ENCODE results near the gene GGA2.
"Not testable (repeated sequence)": the region's sequence is repeated elsewhere in the genome, so short reads cannot be mapped to it uniquely, and the experiment has no call there.

Gene GGA2

GRCh38 chr16:23453338-23454052 is 56.8 kb downstream of the GGA2 start:
- Histone ChIP-seq H3K4me1 (ENCODE audit: insufficient read depth, low read length) (peaks cover 19% of the 10 kb centered on the region), H3K36me3 (ENCODE audit: insufficient read depth, low read length) (peaks cover 3% of the 10 kb centered on the region), H3K9me3 (ENCODE audit: low read length) (no peaks in the 10 kb centered on the region), H3K9ac (ENCODE audit: low read length) (peak overlapping the region; percentile 87), H3K27ac (ENCODE audit: low read depth, low read length) (peak overlapping the region; percentile 82), H3K4me3 (ENCODE audit: low read depth in 1 of 2, low read length in 2 of 2) (peak overlapping the region; percentile 76 to 99), H3K27me3 (ENCODE audit: control insufficient read depth in 1 of 2, insufficient read depth in 2 of 2, low read length in 2 of 2) (no peaks in the 10 kb centered on the region)

DNA sequence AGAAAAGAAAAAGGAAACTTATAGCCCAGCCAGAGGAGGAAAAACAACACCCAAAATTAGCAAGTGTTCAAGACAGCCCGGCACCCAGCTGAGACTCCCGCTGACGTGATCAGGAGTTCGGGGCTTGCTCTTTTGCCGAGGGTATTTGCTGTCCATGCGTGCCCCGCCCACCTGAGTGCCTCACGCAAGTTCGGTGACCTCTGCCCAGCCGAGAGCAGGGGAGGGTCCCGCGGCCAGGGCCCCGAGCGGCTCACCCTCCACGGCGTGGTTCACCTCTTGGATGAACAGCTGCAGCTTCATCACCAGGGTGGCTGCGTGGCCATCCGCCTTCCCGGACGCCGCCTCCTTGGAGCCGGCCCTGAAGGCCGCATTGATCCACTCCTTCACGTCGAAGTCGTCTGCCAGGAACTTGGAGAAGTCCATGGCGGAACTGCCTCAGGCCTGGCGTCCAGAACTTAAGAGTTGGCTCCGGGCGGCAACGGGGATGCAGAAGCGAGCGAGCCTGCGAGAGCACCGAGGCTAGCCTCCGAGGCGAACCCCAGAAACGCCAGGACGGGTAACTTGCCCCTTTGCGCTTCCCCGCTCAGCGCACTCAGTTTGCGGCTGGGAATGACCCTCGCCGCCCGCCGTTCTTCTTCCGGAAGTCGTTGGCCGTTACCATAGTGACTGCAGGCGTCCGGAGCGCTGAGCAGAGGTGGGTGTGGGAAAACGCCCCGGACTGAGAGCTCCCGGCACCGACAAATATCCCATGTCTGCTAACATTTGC is 57.5 kb downstream of the GGA2 start, which contains the start of gene COG7:
Gene COG7, minus strand, starts transcription at position 618 of the 766 bp plus-strand sequence. Its CDS starts 195 bp downstream, at position 423.
- Histone ChIP-seq H3K36me3 (ENCODE audit: insufficient read depth, low read length) (peaks cover 3% of the 10 kb centered on the region), H3K27me3 (ENCODE audit: control insufficient read depth in 1 of 2, insufficient read depth in 2 of 2, low read length in 2 of 2) (no peaks in the 10 kb centered on the region), H3K9ac (ENCODE audit: low read length) (peak within 1 kb of the TSS; percentile 87), H3K27ac (ENCODE audit: low read depth, low read length) (peak within 1 kb of the TSS; percentile 82), H3K4me1 (ENCODE audit: insufficient read depth, low read length) (peaks cover 19% of the 10 kb centered on the region), H3K9me3 (ENCODE audit: low read length) (no peaks in the 10 kb centered on the region), H3K4me3 (ENCODE audit: low read depth in 1 of 2, low read length in 2 of 2) (peak within 1 kb of the TSS; percentile 76 to 99)

DNA sequence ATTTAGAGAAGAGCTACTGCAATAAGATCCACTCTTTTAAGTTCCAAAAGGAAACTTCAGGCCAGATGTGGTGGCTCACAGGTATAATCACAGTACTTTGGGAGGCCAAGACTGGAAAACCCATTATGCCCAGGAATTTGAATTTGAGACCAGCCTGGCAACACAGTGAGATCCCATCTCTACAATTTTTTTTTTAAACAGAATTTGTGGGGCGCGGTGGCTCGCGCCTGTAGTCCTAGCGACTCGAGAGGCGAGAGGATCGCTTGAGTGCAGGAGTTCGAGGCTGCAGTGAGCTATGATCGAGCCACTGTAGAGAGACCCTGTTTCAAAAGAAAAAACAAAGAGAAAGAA is 58.1 kb downstream of the GGA2 start:
- Histone ChIP-seq H3K9me3 (ENCODE audit: low read length) (no peaks in the 10 kb centered on the region), H3K4me1 (ENCODE audit: insufficient read depth, low read length) (peaks cover 19% of the 10 kb centered on the region), H3K36me3 (ENCODE audit: insufficient read depth, low read length) (peaks cover 3% of the 10 kb centered on the region), H3K9ac (ENCODE audit: low read length) (peak overlapping the region; percentile 87), H3K27ac (ENCODE audit: low read depth, low read length) (peak overlapping the region; percentile 82), H3K27me3 (ENCODE audit: control insufficient read depth in 1 of 2, insufficient read depth in 2 of 2, low read length in 2 of 2) (no peaks in the 10 kb centered on the region), H3K4me3 (ENCODE audit: low read depth in 1 of 2, low read length in 2 of 2) (peak overlapping the region; percentile 76 to 99)

GRCh38 chr16:23448392-23448791 is 61.9 kb downstream of the GGA2 start:
- Histone ChIP-seq H3K36me3 (ENCODE audit: insufficient read depth, low read length) (peaks cover 29% of the 10 kb centered on the region), H3K4me3 (ENCODE audit: low read depth in 1 of 2, low read length in 2 of 2) (no peak overlapping the region), H3K4me1 (ENCODE audit: insufficient read depth, low read length) (peaks cover 13% of the 10 kb centered on the region), H3K9ac (ENCODE audit: low read length) (no peak overlapping the region), H3K27ac (ENCODE audit: low read depth, low read length) (no peak overlapping the region), H3K9me3 (ENCODE audit: low read length) (no peaks in the 10 kb centered on the region), H3K27me3 (ENCODE audit: control insufficient read depth in 1 of 2, insufficient read depth in 2 of 2, low read length in 2 of 2) (no peaks in the 10 kb centered on the region)

- H3K36me3 ChIP-seq (ENCODE audit: insufficient read depth, low read length), result peaks cover 46% of the 10 kb centered on the region
These were observed 72.8 kb downstream of the GGA2 start for GRCh38 chr16:23437542-23437941.

GRCh38 chr16:23436951-23437350 is 73.3 kb downstream of the GGA2 start:
- Histone ChIP-seq H3K4me1 (ENCODE audit: insufficient read depth, low read length) (no peaks in the 10 kb centered on the region), H3K9me3 (ENCODE audit: low read length) (no peaks in the 10 kb centered on the region), H3K27me3 (ENCODE audit: control insufficient read depth in 1 of 2, insufficient read depth in 2 of 2, low read length in 2 of 2) (no peaks in the 10 kb centered on the region), H3K36me3 (ENCODE audit: insufficient read depth, low read length) (peaks cover 40% of the 10 kb centered on the region), H3K9ac (ENCODE audit: low read length) (no peak overlapping the region), H3K27ac (ENCODE audit: low read depth, low read length) (no peak overlapping the region), H3K4me3 (ENCODE audit: low read depth in 1 of 2, low read length in 2 of 2) (no peak overlapping the region)

More at GRCh38 chr16:23437542-23437941, 72.8 kb downstream of the GGA2 start:
- H3K9ac ChIP-seq (ENCODE audit: low read length); H3K4me3 ChIP-seq (ENCODE audit: low read depth in 1 of 2, low read length in 2 of 2); H3K4me1 ChIP-seq (ENCODE audit: insufficient read depth, low read length); H3K27ac ChIP-seq (ENCODE audit: low read depth, low read length); H3K9me3 ChIP-seq (ENCODE audit: low read length); H3K27me3 ChIP-seq (ENCODE audit: control insufficient read depth in 1 of 2, insufficient read depth in 2 of 2, low read length in 2 of 2): not testable (repeated sequence)

DNA sequence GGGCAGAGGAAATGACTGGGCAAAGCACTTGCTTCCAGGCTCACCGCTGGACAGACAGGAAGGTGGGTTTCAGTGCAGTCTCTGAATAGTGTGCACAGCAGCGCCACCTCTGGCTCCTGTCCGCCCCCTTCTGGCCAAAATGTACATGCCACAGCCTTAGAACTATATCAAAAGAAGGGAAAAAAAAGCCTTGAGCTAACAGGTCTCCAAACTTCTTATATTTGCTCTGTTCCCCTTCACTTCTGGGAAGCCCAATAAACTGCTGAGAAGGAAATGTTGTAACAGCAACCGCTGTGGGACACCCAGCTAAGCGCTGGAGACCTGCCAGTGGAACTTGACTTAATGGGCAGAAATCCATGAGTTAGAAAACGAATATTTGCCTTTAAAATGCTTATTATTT is 74.8 kb downstream of the GGA2 start:
- Histone ChIP-seq H3K36me3 (ENCODE audit: insufficient read depth, low read length) (peaks cover 26% of the 10 kb centered on the region), H3K4me1 (ENCODE audit: insufficient read depth, low read length) (no peaks in the 10 kb centered on the region), H3K27me3 (ENCODE audit: control insufficient read depth in 1 of 2, insufficient read depth in 2 of 2, low read length in 2 of 2) (no peaks in the 10 kb centered on the region), H3K9me3 (ENCODE audit: low read length) (no peaks in the 10 kb centered on the region), H3K27ac (ENCODE audit: low read depth, low read length) (no peak overlapping the region), H3K9ac (ENCODE audit: low read length) (no peak overlapping the region), H3K4me3 (ENCODE audit: low read depth in 1 of 2, low read length in 2 of 2) (no peak overlapping the region)

DNA sequence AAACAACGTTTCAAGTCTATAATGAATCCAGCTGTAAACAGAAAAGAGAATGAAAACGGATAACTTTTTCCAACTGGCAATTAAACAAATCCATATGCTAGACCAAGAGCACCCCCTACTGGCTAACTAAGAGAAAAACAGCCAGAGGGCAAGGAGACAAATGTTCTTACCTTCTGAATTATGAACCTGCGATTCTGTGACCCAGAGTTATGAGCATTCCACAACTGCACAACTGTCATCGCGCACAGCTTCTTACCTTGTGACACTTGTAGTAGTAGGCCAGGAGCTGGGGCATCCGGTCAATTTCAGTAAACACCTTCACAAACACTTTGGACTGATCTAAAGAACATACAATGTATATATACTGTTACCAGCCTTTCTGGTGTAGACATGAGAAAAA is 75.9 kb downstream of the GGA2 start:
- no peak overlapping the region for H3K27ac ChIP-seq (ENCODE audit: low read depth, low read length)

DNA sequence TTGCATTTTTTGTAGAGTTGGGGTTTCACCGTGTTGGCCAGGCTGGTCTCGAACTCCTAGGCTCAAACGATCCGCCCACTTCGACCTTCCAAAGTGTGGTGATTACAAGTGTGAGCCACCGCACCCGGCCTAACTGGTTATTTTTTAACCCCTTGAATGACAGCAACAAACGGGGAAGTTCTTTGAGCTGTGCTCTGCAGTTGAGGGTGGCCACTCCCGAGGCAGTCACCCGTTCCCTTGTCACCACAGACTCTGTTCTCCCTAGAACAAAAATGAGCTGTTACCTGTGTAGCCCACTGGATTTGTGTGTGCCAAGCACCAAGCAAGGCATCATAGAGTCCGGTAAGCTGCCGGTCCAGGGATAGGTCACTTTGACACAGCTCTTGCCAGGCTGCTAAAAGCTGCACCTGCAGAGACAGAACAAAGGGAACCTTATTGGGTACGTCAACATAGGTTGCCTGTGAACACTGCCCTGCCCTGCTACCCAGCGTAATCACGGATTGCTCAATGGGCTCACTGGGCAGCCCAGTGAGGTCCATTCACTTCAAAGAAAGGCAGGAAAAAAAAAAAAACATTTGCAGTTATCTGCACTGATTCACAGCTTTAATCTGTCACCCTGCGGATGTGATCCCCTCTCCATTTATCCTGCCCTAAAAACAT is 76.9 kb downstream of the GGA2 start:
- Histone ChIP-seq H3K36me3 (ENCODE audit: insufficient read depth, low read length) (peaks cover 28% of the 10 kb centered on the region), H3K9ac (ENCODE audit: low read length) (no peak overlapping the region), H3K27ac (ENCODE audit: low read depth, low read length) (no peak overlapping the region), H3K9me3 (ENCODE audit: low read length) (no peaks in the 10 kb centered on the region), H3K4me3 (ENCODE audit: low read depth in 1 of 2, low read length in 2 of 2) (no peak overlapping the region), H3K4me1 (ENCODE audit: insufficient read depth, low read length) (no peaks in the 10 kb centered on the region), H3K27me3 (ENCODE audit: control insufficient read depth in 1 of 2, insufficient read depth in 2 of 2, low read length in 2 of 2) (no peaks in the 10 kb centered on the region)

More for the DNA sequence above, 75.9 kb downstream of the GGA2 start:
- H3K4me1 ChIP-seq (ENCODE audit: insufficient read depth, low read length), result no peaks in the 10 kb centered on the region
- no peak overlapping the region for H3K9ac ChIP-seq (ENCODE audit: low read length)
- no peak overlapping the region for H3K4me3 ChIP-seq (ENCODE audit: low read depth in 1 of 2, low read length in 2 of 2)
- H3K9me3 ChIP-seq (ENCODE audit: low read length), result no peaks in the 10 kb centered on the region
- peaks cover 31% of the 10 kb centered on the region for H3K36me3 ChIP-seq (ENCODE audit: insufficient read depth, low read length)
- no peaks in the 10 kb centered on the region for H3K27me3 ChIP-seq (ENCODE audit: control insufficient read depth in 1 of 2, insufficient read depth in 2 of 2, low read length in 2 of 2)

DNA sequence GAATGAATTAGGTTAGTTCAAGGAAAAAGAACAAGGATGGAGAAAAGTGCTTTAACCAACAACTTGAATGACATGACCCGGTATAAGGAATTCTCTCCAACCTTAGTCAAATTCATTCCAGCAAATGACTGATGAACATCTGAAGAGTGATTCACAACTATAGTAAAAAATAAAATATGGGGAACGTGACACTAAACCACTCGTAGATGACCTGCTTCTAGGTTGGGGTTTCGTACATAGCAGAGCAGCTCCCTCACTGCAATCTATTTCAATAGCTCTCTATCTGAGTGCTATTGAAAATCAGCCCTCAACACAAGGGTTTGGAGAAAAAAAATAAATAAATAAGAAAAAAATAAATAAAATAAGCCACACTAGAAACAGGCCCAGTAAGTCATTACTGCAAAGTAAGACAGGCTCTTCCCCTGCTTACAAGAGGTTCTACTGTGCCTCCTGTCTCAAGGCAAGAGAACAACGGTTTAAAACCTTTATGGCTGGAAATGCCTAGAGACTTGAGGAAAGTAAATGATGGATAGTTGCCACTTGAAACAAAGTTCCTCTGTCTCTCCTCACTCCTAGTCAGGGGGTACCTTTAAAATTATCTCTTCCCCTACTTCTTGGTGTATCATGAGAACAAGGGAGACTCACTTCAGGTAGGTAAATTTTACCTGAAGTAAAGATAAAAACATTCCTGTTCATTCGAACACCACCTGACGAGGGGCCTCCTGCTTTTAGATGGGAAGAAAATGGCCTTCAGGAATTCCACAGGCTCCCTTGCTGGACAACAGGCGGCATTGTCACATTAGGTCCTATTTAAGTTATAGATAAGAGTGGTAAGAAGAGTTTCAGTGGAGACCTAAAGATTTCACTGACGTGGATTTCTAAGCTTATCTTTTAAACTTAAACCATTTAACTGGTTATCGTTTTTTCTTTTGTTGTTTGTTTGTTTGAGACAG is 77.8 kb downstream of the GGA2 start:
- no peak overlapping the region for H3K4me3 ChIP-seq (ENCODE audit: low read depth in 1 of 2, low read length in 2 of 2)
- H3K27me3 ChIP-seq (ENCODE audit: control insufficient read depth in 1 of 2, insufficient read depth in 2 of 2, low read length in 2 of 2), result no peaks in the 10 kb centered on the region
- H3K27ac ChIP-seq (ENCODE audit: low read depth, low read length), result no peak overlapping the region
- H3K9me3 ChIP-seq (ENCODE audit: low read length), result no peaks in the 10 kb centered on the region
- no peak overlapping the region for H3K9ac ChIP-seq (ENCODE audit: low read length)
- H3K4me1 ChIP-seq (ENCODE audit: insufficient read depth, low read length), result no peaks in the 10 kb centered on the region
- H3K36me3 ChIP-seq (ENCODE audit: insufficient read depth, low read length), result peaks cover 27% of the 10 kb centered on the region

Data from muscle layer of colon (tissue), 2 donors.